IPS-NIHi7 (cell line): ENCODE data around the gene KCNK6.
"Not testable (repeated sequence)": the region's sequence is repeated elsewhere in the genome, so short reads cannot be mapped to it uniquely, and the experiment has no call there.

Experiments used
- DNase-seq: peaks from one replicate; pipeline ENCODE4 v3.0.0; 2012; ENCODE audit warnings: mixed read lengths; ENCODE audit errors: extremely low spot score

Gene KCNK6

GRCh38 chr19:38323291-38323690, 3.6 kb downstream of the KCNK6 start:
- DNase-seq = no peak

GRCh38 chr19:38324431-38324830, 4.8 kb downstream of the KCNK6 start:
- DNase-seq = no peak

- no peak for DNase-seq
These were observed 6.9 kb downstream of the KCNK6 start for GRCh38 chr19:38326591-38326990.

GRCh38 chr19:38329651-38330050, 10.0 kb downstream of the KCNK6 start:
- no peak for DNase-seq

- no peak for DNase-seq
These were observed 12.1 kb downstream of the KCNK6 start for GRCh38 chr19:38331728-38332127.

- DNase-seq = no peak
These were observed 13.6 kb downstream of the KCNK6 start for GRCh38 chr19:38333245-38333644.

- peak; percentile 93 for DNase-seq
These were observed 16.4 kb downstream of the KCNK6 start for GRCh38 chr19:38335949-38336637.

GRCh38 chr19:38336638-38337359, 17.2 kb downstream of the KCNK6 start:
- DNase-seq = peak; percentile 92

GRCh38 chr19:38337360-38337653, 17.7 kb downstream of the KCNK6 start:
- DNase-seq = no peak

GRCh38 chr19:38339011-38339410, 19.4 kb downstream of the KCNK6 start:
- not testable (repeated sequence) for DNase-seq

GRCh38 chr19:38340927-38341326, 21.3 kb downstream of the KCNK6 start:
- DNase-seq = no peak

- no peak for DNase-seq
These were observed 27.2 kb downstream of the KCNK6 start for GRCh38 chr19:38346837-38347236.

- no peak for DNase-seq
These were observed 31.2 kb downstream of the KCNK6 start for GRCh38 chr19:38350883-38351282.

- no peak for DNase-seq
These were observed 32.3 kb downstream of the KCNK6 start for GRCh38 chr19:38351865-38352395.

- no peak for DNase-seq
These were observed 33.0 kb downstream of the KCNK6 start for GRCh38 chr19:38352611-38353010.

- no peak for DNase-seq
These were observed 36.4 kb downstream of the KCNK6 start for GRCh38 chr19:38355728-38356725.

- no peak for DNase-seq
These were observed 38.4 kb downstream of the KCNK6 start for GRCh38 chr19:38358071-38358470.

GRCh38 chr19:38359242-38360021, 39.8 kb downstream of the KCNK6 start:
- DNase-seq = no peak

- no peak for DNase-seq
These were observed 40.7 kb downstream of the KCNK6 start for GRCh38 chr19:38360351-38360750.

- DNase-seq = no peak
These were observed 41.4 kb downstream of the KCNK6 start for GRCh38 chr19:38360839-38361631.
